Smooth muscle cell (in vitro differentiated cells): ENCODE measurements around the gene LRPAP1. TPM values are rescaled to one million over a fixed set of nuclear protein-coding genes. Genes with fewer than 3 reads are reported as not detected.

Experiments
- DNase-seq: peaks from one replicate; lab custom pipeline; 2025; ENCODE audit not compliant: unreplicated experiment; lab: John Stamatoyannopoulos, UW
- H2AFZ ChIP-seq: fragments of 200-600 bp; sonication (generic); 2 replicates; pipeline ENCODE4 v1.6.0; 2016; ENCODE audit warnings: antibody characterized with exemption, low read depth, mild to moderate bottlenecking
- H3F3A ChIP-seq: fragments of 200-600 bp; sonication (generic); 2 replicates; pipeline ENCODE4 v1.6.0; 2017; ENCODE audit warnings: antibody characterized with exemption, low read depth
- H3K27ac ChIP-seq: fragments of 200-600 bp; sonication (generic); 2 replicates; pipeline ENCODE4 v1.5.1; 2016; ENCODE audit warnings: low read depth, mild to moderate bottlenecking
- H3K27me3 ChIP-seq: fragments of 200-600 bp; sonication (generic); 2 replicates; pipeline ENCODE4 v1.6.1; 2016; ENCODE audit warnings: low read depth, mild to moderate bottlenecking
- H3K36me3 ChIP-seq: fragments of 200-600 bp; sonication (generic); 2 replicates; pipeline ENCODE4 v1.5.1; 2016; ENCODE audit warnings: low read depth
- H3K4me1 ChIP-seq: fragments of 200-600 bp; sonication (generic); 2 replicates; pipeline ENCODE4 v1.5.1; 2016; ENCODE audit warnings: low read depth
- H3K4me2 ChIP-seq: fragments of 200-600 bp; sonication (generic); 2 replicates; pipeline ENCODE4 v1.6.0; 2016; ENCODE audit warnings: mild to moderate bottlenecking
- H3K4me3 ChIP-seq: fragments of 200-600 bp; sonication (generic); 2 replicates; pipeline ENCODE4 v1.5.1; 2016; ENCODE audit warnings: mild to moderate bottlenecking
- H3K79me2 ChIP-seq: fragments of 200-600 bp; sonication (generic); 2 replicates; pipeline ENCODE4 v1.6.0; 2016; ENCODE audit warnings: low read depth, mild to moderate bottlenecking
- H3K9ac ChIP-seq: fragments of 200-600 bp; sonication (generic); 2 replicates; pipeline ENCODE4 v1.6.0; 2016; ENCODE audit warnings: low read depth
- H3K9me3 ChIP-seq: fragments of 200-600 bp; sonication (generic); replicated peaks from 2 replicates; pipeline ENCODE4 v1.5.1; 2016; ENCODE audit warnings: low read depth
- H4K20me1 ChIP-seq: fragments of 200-600 bp; sonication (generic); 2 replicates; pipeline ENCODE4 v1.6.0; 2016; ENCODE audit warnings: low read depth
- CTCF ChIP-seq: fragments of 200-600 bp; sonication (generic); IDR thresholded peaks from 2 replicates; pipeline ENCODE4 v1.5.1; 2017; ENCODE audit warnings: borderline replicate concordance, mild to moderate bottlenecking, antibody characterized with exemption; ENCODE audit not compliant: insufficient read depth, poor library complexity, severe bottlenecking
- WGBS: methylation state at CpG from one replicate; pipeline ENCODE4 v1.1.7; 2016; ENCODE audit warnings: low lambda C conversion rate; 5-methylcytosine and 5-hydroxymethylcytosine counted together
- polyA plus RNA-seq: library from polyadenylated mRNA; unstranded; fragments of >200 nt; fragmentation: Nextera tagmentation; extraction: Ambion mirVana; gene quantifications from 2 replicates; pipeline ENCODE4 v1.2.1, GENCODE V29; 2016
- total RNA-seq: library from RNA; depleted of rRNA; stranded (reverse); fragments of >200 nt; gene quantifications from 2 replicates; pipeline ENCODE4 v1.2.3, GENCODE V29; 2014

The LRPAP1 gene
- total and polyA plus RNA-seq, 2 experiments from 2014 or later: 82.6 to 277 TPM

- Histone ChIP-seq H2AFZ (peak overlapping the region; percentile 98), H3K27ac (no peak overlapping the region), H3K9ac (no peak overlapping the region), H3K4me2 (peak overlapping the region; percentile 98), H3K4me1 (peaks cover 16% of the 10 kb centered on the region), H4K20me1 (peaks cover 39% of the 10 kb centered on the region), H3K9me3 (no peaks in the 10 kb centered on the region), H3K27me3 (no peaks in the 10 kb centered on the region), H3K4me3 (peak overlapping the region; percentile 99), H3F3A (no peaks in the 10 kb centered on the region), H3K79me2 (peaks cover 35% of the 10 kb centered on the region), H3K36me3 (no peaks in the 10 kb centered on the region)
- 15% methylated on average over 38 of the region's 42 CpGs for WGBS
- no peak for TF ChIP-seq CTCF
- no peak for DNase-seq
Observed at GRCh38 chr4:3532751-3533422, 665 bp upstream of the LRPAP1 start.

- no peak for DNase-seq
- peak overlapping the region; percentile 88 for H2AFZ ChIP-seq
- H3K27ac ChIP-seq: no peak overlapping the region
- peak overlapping the region; percentile 83 for H3K9ac ChIP-seq
- no peaks in the 10 kb centered on the region for H3K27me3 ChIP-seq
- no peak for TF ChIP-seq CTCF
- peaks cover 16% of the 10 kb centered on the region for H3K4me1 ChIP-seq
- H3F3A ChIP-seq: no peaks in the 10 kb centered on the region
- no peaks in the 10 kb centered on the region for H3K36me3 ChIP-seq
- H4K20me1 ChIP-seq: peaks cover 54% of the 10 kb centered on the region
- no peaks in the 10 kb centered on the region for H3K9me3 ChIP-seq
- WGBS: 30% methylated on average over 17 of the region's 17 CpGs
- H3K4me3 ChIP-seq: peak overlapping the region; percentile 99
- peaks cover 35% of the 10 kb centered on the region for H3K79me2 ChIP-seq
- peak overlapping the region; percentile 98 for H3K4me2 ChIP-seq
Observed at GRCh38 chr4:3531318-3531878, 824 bp downstream of the LRPAP1 start.

GRCh38 chr4:3530663-3531254 lies 1.5 kb downstream of the LRPAP1 start:
- Histone ChIP-seq H3K27ac (no peak overlapping the region), H3K9me3 (no peaks in the 10 kb centered on the region), H3K36me3 (no peaks in the 10 kb centered on the region), H3K79me2 (peaks cover 35% of the 10 kb centered on the region), H3K9ac (peak overlapping the region; percentile 83), H3F3A (no peaks in the 10 kb centered on the region), H3K4me1 (peaks cover 16% of the 10 kb centered on the region), H3K4me3 (peak overlapping the region; percentile 99), H4K20me1 (peaks cover 60% of the 10 kb centered on the region), H2AFZ (no peak overlapping the region), H3K4me2 (peak overlapping the region; percentile 98), H3K27me3 (no peaks in the 10 kb centered on the region)
- DNase-seq: no peak
- 88% methylated on average over 18 of the region's 18 CpGs for WGBS
- no peak for TF ChIP-seq CTCF

GRCh38 chr4:3530051-3530450 lies 2.2 kb downstream of the LRPAP1 start:
- no peak overlapping the region for H3K4me3 ChIP-seq
- no peak overlapping the region for H3K27ac ChIP-seq
- no peak for DNase-seq
- no peaks in the 10 kb centered on the region for H3K9me3 ChIP-seq
- H3F3A ChIP-seq: no peaks in the 10 kb centered on the region
- no peak overlapping the region for H2AFZ ChIP-seq
- no peak overlapping the region for H3K9ac ChIP-seq
- H3K27me3 ChIP-seq: no peaks in the 10 kb centered on the region
- no peak for TF ChIP-seq CTCF
- no peaks in the 10 kb centered on the region for H3K36me3 ChIP-seq
- 93% methylated on average over 16 of the region's 16 CpGs for WGBS
- H4K20me1 ChIP-seq: peaks cover 68% of the 10 kb centered on the region
- no peak overlapping the region for H3K4me2 ChIP-seq
- peaks cover 35% of the 10 kb centered on the region for H3K79me2 ChIP-seq
- H3K4me1 ChIP-seq: peaks cover 16% of the 10 kb centered on the region
